ENCODE measurements around the gene P2RX2. TPM values are rescaled to one million over a fixed set of nuclear protein-coding genes. Genes with fewer than 3 reads are reported as not detected.

P2RX2 gene
- total and polyA plus RNA-seq, 12 donors: not detected

GRCh38 chr12:132615579-132616038 is 3.0 kb upstream of the P2RX2 start:
- Histone ChIP-seq H3K27me3 (peaks cover 33 to 71% (median 62%) of the 10 kb centered on the region in 7 donors), H3K9me3 (peaks cover 0 to 29% (median 5%) of the 10 kb centered on the region in 11 donors), H3K4me3 (no peak overlapping the region), H3K36me3 (no peaks in the 10 kb centered on the region), H3K4me1 (peaks cover 0 to 6% (median 6%) of the 10 kb centered on the region in 9 donors), H3K27ac (no peak overlapping the region)
- WGBS, 2 donors: 69 to 72% methylated on average over 16 of the region's 16 CpGs
- ATAC-seq: peak in 3 of 8 donors; percentile 12 to 28 (median 14)
- intact Hi-C loops (cut with DNase I): loop anchor here (1.0 to 10.0 kb wide), 8 partner anchors 15 to 463 kb away; no protein-coding TSS in a partner anchor
- DNase-seq: no peak
- no peak for TF ChIP-seq CTCF (IDR thresholded peaks at IDR 0.05)

- Histone ChIP-seq H3K36me3 (no peaks in the 10 kb centered on the region), H3K9me3 (peaks cover 0 to 21% (median 5%) of the 10 kb centered on the region in 11 donors), H3K27ac (no peak overlapping the region), H3K27me3 (peaks cover 33 to 62% (median 50%) of the 10 kb centered on the region in 7 donors), H3K4me1 (peaks cover 0 to 8% (median 6%) of the 10 kb centered on the region in 9 donors), H3K4me3 (no peak overlapping the region)
- ATAC-seq: no peak
- WGBS, 2 donors: 86 to 88% methylated on average over 4 of the region's 4 CpGs
- intact Hi-C loops (cut with DNase I): loop anchor here in 9 of 10 donors (5.0 to 10.0 kb wide), 3 partner anchors 200 to 465 kb away; no protein-coding TSS in a partner anchor
- no peak for DNase-seq
- TF ChIP-seq CTCF (IDR thresholded peaks at IDR 0.05): no peak
Observed at GRCh38 chr12:132617135-132617701, 1.4 kb upstream of the P2RX2 start.

- intact Hi-C loops (cut with DNase I): loop anchor here in 9 of 10 donors (5.0 to 10.0 kb wide), 3 partner anchors 201 to 466 kb away; no protein-coding TSS in a partner anchor
- Histone ChIP-seq H3K36me3 (no peaks in the 10 kb centered on the region), H3K4me3 (no peak overlapping the region), H3K27me3 (peaks cover 33 to 57% (median 50%) of the 10 kb centered on the region in 7 donors), H3K27ac (no peak overlapping the region), H3K9me3 (peaks cover 0 to 21% (median 5%) of the 10 kb centered on the region in 11 donors), H3K4me1 (peaks cover 0 to 16% (median 7%) of the 10 kb centered on the region in 9 donors)
- no peak for TF ChIP-seq CTCF (IDR thresholded peaks at IDR 0.05)
- WGBS, 2 donors: 8 to 10% methylated on average over 40 to 51 of the region's 51 CpGs
- ATAC-seq: no peak
- DNase-seq: no peak
Observed at GRCh38 chr12:132617822-132618682, 524 bp upstream of the P2RX2 start.

- TF ChIP-seq CTCF (IDR thresholded peaks at IDR 0.05): no peak
- peaks cover 33 to 57% (median 50%) of the 10 kb centered on the region in 7 donors for H3K27me3 ChIP-seq
- no peak overlapping the region for H3K27ac ChIP-seq
- intact Hi-C loops (cut with DNase I): loop anchor here in 9 of 10 donors (5.0 to 10.0 kb wide), 3 partner anchors 202 to 467 kb away; no protein-coding TSS in a partner anchor
- H3K4me1 ChIP-seq: peaks cover 0 to 18% (median 12%) of the 10 kb centered on the region in 9 donors
- ATAC-seq (no peak), DNase-seq (no peak)
- WGBS, 2 donors: 0 to 7% methylated on average over 8 to 28 of the region's 28 CpGs
- peaks cover 0 to 21% (median 5%) of the 10 kb centered on the region in 11 donors for H3K9me3 ChIP-seq
- peaks cover 0 to 6% (median 0%) of the 10 kb centered on the region in 9 donors for H3K36me3 ChIP-seq
- no peak overlapping the region for H3K4me3 ChIP-seq
Observed at GRCh38 chr12:132619071-132619385, 452 bp downstream of the P2RX2 start.
